M059J (cell line): Measurements from ENCODE around the gene SHLD2. TPM values are rescaled to one million over a fixed set of nuclear protein-coding genes. Genes with fewer than 3 reads are reported as not detected.
"Not testable (repeated sequence)": the region's sequence is repeated elsewhere in the genome, so short reads cannot be mapped to it uniquely, and the experiment has no call there.

ENCODE experiments used
- DNase-seq: peaks from one replicate; pipeline ENCODE4 v3.0.0-alpha.2; 2012; ENCODE audit warnings: low read depth
- total RNA-seq: library from RNA; depleted of rRNA; stranded (reverse); fragments of >200 nt; shearing (Covaris generic); gene quantifications from 2 replicates; pipeline ENCODE4 v1.2.3, GENCODE V29; 2014; rRNA removed

SHLD2 gene
- total RNA-seq, result 19.7 and 20.9 TPM in 2 replicates

DNA sequence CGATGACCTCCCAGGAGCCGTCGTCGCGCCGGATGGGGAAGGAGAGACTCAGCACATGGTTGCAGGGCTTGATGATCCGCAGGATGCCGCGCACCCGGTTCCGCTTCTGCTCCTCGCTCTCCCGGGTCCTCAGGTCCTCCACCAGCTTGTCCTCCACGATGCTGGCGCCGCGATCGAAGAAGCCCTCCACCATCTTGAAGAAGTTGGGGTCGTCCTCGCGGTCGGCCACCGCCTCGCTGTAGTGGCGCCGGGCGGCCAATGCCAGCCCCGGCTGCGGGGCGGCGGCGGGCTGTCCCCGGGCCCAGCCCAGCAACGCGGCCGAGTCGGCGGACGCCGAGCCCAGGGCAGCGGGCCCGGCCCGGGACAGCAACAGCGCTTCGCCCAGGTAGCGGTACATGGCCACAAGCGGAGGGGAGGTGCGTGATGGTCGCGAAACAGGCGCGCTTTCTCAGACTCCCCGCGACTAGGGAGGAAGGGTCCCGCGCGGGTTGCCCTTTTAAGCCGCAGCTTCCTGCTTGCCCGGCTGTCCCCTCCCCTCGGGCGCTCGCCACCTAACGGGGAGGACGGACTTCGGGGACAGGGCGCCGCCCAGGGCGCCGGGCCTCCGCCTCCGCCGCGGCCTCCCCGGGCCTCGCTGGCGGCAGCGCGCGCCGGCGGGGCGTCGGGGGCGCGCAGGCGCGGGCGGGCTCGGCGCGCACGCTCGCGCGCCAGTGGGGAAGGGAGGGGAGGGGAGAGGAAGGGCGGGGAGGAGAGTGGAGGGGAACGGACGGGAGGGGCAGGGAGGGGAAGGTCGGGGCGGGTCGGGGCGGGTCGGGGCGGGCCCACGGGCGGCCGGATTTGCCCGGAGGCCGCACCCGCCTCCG, at the start of gene SHLD2, which contains the start of gene GLUD1:
TSS of gene SHLD2 (plus strand) at position 834 of the 863 bp plus-strand sequence. CDS start 56,149 bp downstream, outside the sequence.
TSS of gene GLUD1 (minus strand) at position 471 of the 863 bp plus-strand sequence. CDS start at position 397, 74 bp downstream.
- peak; percentile 88 for DNase-seq

GRCh38 chr10:87045434-87045938, 49.5 kb upstream of the SHLD2 start:
- DNase-seq, result no peak

GRCh38 chr10:87053111-87053510, 41.9 kb upstream of the SHLD2 start:
- DNase-seq, result no peak

DNA sequence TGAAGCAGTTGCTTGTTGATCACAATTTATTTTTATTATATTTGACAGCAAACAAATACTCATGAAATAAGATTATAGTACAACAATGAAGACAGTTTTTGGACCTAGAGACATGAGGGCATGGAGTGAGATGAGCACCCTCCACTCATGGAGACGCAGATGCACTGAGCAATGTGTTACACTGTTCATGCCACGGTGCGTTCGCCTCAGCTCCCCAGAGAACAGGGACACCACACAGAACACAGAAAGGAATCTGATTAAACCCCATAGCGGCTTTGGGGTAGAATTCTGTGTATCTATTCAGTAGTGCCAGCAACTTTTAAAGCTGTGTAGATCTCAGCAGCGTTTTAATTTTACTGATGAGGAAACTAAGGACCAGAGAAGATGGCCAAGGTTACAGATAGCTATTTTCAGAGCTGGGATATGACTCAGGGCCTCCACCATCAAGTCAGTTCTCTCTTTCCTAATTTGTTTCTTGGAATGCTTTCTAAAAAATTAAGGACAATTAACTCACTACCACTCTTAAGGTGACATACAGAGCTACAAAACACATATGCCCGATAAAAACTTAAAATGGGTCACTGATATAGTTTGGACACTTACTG, 41.3 kb upstream of the SHLD2 start:
- DNase-seq, result no peak

GRCh38 chr10:87054373-87055295, 40.4 kb upstream of the SHLD2 start:
- peak; percentile 17 for DNase-seq

- DNase-seq, result no peak
Measured at GRCh38 chr10:87058171-87058570, 36.8 kb upstream of the SHLD2 start.

GRCh38 chr10:87059401-87059800, 35.6 kb upstream of the SHLD2 start:
- DNase-seq, result no peak

DNA sequence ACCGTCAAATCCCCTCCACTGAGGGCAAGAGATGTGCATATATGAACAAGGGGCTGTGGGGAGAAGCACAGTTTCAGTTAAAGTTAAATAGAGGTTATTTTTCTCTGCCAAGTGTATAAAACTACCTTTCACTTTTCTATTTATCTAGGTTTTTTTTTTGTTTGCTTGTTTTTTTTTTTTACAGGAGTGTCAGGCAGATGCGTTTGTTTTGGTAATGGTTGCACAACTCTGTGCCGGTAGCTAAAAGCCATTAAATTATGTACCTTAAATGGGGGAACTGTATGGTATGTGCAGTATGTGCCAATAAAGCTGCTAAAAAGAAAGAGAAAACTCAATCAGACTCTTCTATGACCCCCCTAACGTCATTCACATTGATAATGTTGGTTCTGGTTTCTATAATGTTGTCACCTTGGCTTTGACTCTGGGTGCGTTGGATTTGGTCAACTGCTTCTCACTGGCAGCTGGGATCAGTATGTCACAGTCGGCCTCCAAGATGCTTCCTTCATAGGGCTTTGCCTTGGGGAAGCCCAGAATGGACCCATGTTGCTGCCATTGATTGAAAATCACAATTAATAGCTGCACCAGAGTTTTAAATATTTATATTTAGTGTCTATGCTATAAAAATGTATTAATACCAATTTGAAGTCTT, 34.6 kb upstream of the SHLD2 start:
- no peak for DNase-seq

GRCh38 chr10:87064651-87065050, 30.4 kb upstream of the SHLD2 start:
- no peak for DNase-seq

DNA sequence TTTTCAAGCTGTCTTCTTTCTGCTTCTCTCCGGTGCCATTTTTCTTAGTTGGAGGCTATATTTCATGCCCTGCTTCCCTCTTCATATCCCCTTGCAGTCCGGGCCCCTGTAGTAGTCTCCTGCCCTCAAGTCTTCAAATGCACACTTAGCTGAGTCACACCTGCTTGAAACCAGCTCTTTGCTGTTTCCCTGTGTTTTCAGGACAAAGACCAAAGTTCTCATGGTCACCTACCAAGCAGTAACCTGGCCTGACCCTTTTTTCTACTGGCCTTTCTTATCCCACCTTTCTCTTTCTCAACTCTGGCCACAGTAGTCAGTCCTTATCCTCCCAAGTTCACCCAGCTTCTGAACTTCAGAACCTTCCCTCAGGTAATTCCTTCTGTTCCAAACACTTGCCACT, 28.8 kb upstream of the SHLD2 start:
- no peak for DNase-seq

- DNase-seq, result no peak
Measured at GRCh38 chr10:87066865-87067264, 28.1 kb upstream of the SHLD2 start.

DNA sequence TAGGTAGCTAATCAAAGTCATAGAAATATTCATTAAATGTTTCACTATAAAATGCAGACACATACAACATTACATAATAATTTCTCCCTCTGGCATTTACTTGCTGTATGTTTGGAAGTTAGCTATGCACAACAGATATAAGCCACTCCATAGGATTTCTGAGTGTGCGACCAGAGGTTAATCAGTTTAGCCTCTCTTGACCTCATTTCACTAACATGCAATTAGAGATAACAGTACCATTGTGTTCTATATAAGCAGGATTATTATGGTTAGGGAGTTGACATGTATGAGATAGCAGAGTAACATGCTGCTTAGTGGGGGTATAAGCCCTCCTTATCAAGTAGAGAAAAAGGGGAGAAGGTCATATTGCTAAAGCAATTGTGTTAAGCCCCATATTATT, 26.7 kb upstream of the SHLD2 start:
- no peak for DNase-seq

DNA sequence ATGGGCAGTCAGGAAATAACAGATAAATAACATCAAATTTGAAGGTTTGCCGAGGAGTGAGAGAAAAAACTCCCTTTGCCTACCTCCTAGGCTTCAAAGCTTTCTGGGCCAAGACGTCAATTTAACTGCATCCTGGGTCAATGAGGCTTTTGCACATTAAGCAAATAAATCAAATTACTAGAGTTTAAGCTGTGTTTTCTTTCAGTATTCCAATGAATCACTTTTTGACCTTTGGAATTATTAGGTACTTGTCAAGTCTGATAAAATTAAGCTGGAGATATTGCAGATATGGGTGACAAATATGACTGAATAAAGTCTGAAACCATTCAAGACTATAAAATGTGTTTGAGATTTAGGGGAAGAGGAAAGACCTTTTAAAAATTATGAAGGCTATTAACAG, 22.6 kb upstream of the SHLD2 start:
- DNase-seq, result no peak

DNA sequence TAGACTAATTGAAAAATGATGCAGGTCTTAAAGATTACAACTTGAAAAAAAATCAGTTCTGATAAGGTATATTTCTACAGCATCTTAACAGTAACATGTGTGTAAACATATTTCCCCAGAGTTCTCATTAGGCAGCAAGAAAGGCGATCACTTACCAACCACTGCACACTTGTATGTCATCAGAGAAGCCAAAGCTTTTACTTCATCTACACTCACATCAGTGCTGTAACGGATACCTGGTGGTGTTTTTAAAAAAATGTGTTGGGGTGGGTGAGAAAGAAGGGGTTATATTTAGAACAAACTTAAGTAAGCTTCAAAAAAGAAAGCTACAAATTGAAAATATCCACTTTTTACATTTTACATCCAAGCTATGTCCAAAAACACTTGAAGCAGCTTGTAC, 18.6 kb upstream of the SHLD2 start:
- not testable (repeated sequence) for DNase-seq

DNA sequence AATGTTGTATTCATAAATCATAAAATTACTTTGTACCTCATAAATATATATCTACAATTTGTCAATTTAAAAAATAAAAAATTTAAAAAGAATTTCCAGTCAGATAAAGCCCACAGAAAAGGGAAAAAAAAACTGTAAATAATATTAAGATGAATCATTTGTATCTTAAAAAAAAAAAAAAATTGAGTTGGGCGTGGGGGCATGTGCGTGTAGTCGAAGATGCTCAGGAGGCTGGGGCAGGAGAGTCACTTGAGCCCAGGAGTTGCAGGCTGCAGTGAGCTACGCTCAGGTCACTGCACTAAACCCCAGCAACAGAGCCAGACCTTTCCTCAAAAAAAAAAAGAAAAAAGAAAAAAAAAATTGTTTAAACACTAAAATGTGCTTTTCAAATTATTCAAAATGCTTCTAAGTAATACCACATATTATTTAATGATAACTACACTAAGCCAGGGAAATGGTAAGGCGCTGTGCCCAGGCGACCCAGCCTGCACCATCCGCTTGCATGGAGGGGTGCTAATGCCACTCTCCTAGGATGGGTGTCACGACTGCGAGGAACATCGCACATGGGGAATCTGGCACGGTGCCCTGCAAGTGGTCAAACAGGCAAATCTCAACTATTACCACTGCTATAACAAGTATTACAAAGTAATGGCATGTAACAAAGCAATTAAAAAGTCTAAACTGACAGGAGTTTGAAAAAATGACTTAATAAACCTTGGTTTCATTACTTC, 15.7 kb upstream of the SHLD2 start:
- no peak for DNase-seq

DNA sequence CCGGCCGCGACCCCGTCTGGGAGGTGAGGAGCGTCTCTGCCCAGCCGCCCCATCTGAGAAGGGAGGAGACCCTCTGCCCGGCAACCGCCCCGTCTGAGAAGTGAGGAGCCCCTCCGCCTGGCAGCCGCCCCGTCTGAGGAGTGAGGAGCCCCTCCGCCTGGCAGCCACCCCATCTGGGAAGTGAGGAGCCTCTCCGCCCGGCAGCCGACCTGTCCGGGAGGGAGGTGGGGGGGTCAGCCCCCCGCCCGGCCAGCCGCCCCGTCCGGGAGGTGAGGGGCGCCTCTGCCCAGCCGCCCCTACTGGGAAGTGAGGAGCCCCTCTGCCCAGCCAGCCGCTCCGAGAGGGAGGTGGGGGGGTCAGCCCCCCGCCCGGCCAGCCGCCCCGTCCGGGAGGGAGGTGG, 14.4 kb upstream of the SHLD2 start:
- not testable (repeated sequence) for DNase-seq

DNA sequence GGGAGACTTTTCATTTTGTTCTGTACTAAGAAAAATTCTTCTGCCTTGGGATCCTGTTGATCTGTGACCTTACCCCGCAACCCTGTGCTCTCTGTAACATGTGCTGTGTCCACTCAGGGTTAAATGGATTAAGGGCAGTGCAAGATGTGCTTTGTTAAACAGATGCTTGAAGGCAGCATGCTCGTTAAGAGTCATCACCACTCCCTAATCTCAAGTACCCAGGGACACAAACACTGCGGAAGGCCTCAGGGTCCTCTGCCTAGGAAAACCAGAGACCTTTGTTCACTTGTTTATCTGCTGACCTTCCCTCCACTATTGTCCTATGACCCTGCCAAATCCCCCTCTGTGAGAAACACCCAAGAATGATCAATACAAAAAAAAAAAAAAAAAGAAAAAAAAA, 13.4 kb upstream of the SHLD2 start:
- DNase-seq, result not testable (repeated sequence)

GRCh38 chr10:87082219-87082618, 12.8 kb upstream of the SHLD2 start:
- peak; percentile 91 for DNase-seq

GRCh38 chr10:87083576-87084290, 11.3 kb upstream of the SHLD2 start:
- DNase-seq, result peak; percentile 82

DNA sequence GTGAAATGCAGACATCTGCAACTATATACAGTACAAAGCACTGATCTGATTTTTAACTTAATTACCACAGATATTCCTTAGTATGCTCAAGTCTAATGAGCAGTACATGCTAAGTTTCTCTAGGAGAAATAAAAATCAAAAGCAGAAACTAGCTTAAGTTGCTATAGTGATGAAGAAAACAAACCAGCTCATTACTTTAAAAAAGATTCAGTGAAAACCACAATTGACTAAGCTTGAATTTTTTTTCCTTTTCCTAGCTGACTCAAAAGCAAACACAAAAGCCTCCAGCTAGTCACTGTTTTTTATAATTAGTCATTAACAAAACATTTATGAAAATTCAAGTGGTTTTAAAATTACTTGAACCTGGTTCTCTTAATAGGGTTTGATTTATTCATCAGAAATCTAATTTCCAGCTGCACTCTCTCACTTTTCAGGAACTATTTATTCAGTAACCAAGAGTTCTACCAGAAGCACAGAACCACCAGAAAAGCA, 10.7 kb upstream of the SHLD2 start:
- peak; percentile 90 for DNase-seq
